T1000 (cell line): ENCODE data around the gene KANSL1L.

ENCODE experiments used
- DNase-seq: peaks from one replicate; lab custom pipeline; 2025; ENCODE audit warnings: mixed read lengths; lab: John Stamatoyannopoulos, UW

Gene KANSL1L

GRCh38 chr2:210000464-210001324, 170.5 kb downstream of the KANSL1L start:
- no peak for DNase-seq

- no peak for DNase-seq
Observed at GRCh38 chr2:209998596-209998995, 172.6 kb downstream of the KANSL1L start.

- DNase-seq = no peak
Observed at GRCh38 chr2:209993968-209994367, 177.2 kb downstream of the KANSL1L start.

DNA sequence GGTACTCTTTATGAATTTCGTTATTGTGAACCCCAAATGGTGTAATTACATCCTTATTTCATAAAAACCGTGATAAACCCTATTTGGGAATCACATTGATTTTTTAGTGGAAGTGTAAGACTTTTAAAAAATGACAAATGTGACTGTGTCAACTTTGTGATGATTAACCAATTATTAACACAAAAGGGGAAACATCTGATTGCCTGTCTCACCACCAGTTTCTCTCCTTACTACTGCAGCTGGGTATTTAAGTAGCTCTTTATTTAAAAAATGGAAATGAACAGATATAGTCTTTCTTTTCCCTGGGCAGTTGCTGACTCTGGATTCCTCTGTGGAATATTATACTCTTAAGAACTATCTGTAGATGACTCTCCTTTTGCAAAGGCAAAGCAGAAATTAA, 180.4 kb downstream of the KANSL1L start:
- DNase-seq = no peak

GRCh38 chr2:209988010-209988409, 183.2 kb downstream of the KANSL1L start:
- no peak for DNase-seq

DNA sequence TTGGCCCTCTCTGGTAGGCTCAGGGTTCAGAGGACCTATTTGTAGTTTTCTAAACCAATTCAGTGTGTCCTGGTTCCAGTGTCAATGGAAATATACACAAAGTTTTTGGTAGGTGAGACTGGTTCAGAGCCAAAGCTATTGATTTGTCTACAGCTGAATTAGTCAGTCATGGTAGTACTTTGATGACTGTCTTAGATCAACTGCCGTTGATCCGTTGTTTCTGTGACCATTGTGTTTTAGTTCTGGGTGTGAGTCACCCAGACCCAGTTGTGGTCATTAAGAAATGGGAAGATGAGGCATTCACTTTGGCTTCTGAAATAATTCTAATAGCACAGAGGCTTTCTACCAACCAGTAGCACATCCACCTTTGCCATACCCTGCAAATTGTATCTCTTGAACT, 184.8 kb downstream of the KANSL1L start:
- no peak for DNase-seq

GRCh38 chr2:209985874-209986273, 185.3 kb downstream of the KANSL1L start:
- no peak for DNase-seq

DNA sequence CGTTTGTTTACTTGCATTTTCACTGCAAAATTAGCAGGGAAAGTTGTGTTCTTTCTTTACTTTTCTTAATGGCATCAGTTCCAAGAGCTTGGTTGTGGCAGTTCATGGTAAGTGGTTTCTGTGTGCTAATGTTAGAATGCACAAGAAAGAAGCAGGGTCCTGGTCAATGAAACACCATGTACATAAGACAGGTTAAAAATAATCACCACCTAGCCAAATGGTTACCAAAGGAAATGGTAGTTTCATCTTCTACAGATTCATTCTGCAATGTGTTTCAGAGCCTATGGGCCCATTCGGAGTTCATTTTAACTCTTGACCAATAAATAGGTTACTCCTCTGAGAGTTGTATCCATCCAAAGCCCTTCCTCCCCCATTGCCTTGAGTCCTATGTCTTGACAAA, 186.9 kb downstream of the KANSL1L start:
- DNase-seq = no peak

DNA sequence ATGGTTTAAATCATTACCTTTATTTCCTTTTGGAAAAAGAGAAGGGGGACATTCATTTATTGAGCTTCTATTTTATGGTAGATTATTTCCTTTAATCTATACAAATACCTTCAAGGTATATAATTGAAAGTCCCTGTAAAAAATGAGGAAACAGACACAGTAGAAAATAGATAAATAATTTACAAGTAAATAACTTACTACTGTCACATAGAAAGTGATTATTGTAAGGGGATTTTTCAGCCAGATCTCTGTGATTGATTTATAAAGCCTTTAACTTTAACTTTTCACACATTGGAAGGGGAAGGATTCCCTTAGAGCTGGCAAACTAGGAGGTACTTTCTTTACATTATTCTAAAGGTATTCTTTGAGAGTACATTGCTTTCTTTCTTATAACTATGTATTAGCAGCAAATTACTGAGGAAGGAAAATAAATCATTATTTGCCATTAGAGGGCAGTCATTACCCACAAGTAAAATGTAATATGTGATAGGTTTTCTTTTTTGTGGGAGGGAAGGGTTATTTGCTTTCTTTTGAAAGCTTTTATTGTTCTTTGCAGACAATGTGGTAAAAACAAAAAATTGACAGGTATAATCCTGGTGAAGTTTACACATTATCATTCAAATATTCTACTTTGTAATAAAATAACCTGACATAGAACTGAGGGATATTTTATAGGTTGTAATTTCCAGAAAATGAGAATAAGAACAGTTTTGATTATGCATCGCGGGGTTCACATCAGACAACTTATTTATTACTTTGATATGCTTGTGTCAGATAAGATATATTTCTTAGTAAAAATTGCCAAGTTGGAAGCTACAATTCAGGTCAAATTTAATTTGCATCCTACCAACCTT, 193.6 kb downstream of the KANSL1L start:
- DNase-seq = no peak

- no peak for DNase-seq
Observed at GRCh38 chr2:209976698-209977385, 194.4 kb downstream of the KANSL1L start.

DNA sequence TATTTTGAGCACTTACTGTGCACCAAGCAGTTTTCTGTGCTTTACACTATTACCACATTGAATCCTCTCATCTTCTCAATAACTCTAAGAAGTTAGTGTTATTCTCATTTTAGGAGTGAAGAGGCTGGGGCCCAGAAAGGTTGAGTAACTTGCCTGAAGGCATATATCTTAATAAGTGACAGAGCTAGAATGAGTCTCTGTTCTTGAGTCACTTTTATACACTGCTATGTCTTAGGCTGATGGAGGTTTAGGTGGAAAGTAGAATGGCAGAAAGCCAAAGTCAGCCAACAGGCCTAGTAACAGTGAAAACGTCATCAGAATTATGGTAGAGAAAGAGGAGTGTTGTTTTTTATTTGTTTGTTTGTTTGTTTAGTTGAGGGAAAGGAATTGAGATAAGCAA, 196.6 kb downstream of the KANSL1L start:
- DNase-seq = peak; percentile 5

DNA sequence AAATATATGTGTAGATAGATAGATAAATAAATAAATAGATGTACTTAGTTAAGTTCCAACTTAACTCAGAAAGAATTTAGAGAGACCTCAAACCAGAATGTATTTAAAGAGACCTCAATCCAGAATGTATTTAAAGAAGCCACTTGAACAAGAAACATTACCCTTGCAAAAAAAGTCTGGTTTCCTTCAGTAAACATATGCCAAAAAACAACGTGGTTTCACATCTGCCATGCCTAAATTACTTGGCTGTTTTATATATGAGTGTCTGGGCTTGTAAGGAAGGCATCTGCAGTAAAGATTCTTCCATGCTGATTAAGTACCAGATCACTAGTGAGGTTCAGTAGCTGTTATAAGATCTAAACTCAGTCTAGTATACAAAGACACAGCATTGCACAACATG, 197.9 kb downstream of the KANSL1L start:
- DNase-seq = no peak
